PC-9 (cell line): Measurements from ENCODE around the gene CYP2E1. TPM values are rescaled to one million over a fixed set of nuclear protein-coding genes. Genes with fewer than 3 reads are reported as not detected.

ENCODE experiments used
- BruUV-seq: library from RNA; stranded (reverse); fragments of 400-500 nt; replicated peaks from 2 replicates; lab custom pipeline; 2021; lab: Mats Ljungman, UMichigan
- CTCF ChIA-PET: fragments of 300-600 bp; sonication (Branson Sonifier 250); formaldehyde crosslinking; loops from one replicate; lab custom pipeline; 2022; ENCODE audit warnings: antibody characterized with exemption; lab: Charles Lee
- POLR2A ChIA-PET: fragments of 300-600 bp; sonication (Branson Sonifier 250); formaldehyde crosslinking; loops from one replicate; lab custom pipeline; 2022; ENCODE audit warnings: antibody characterized with exemption; ENCODE audit not compliant: unreplicated experiment; lab: Charles Lee
- DNase-seq, 2 experiments: peaks; one replicate each; pipeline versions ENCODE4 v3.0.0 to v3.0.0-alpha.2; 2015 to 2022; ENCODE audit warnings: mixed read lengths in 1 of 2
- H2AFZ ChIP-seq: fragments of 200-600 bp; sonication (generic); 2 replicates; pipeline ENCODE4 v1.8.1; 2017; ENCODE audit warnings: antibody characterized with exemption
- H3F3A ChIP-seq: fragments of 200-600 bp; sonication (generic); 2 replicates; pipeline ENCODE4 v1.8.1; 2017; ENCODE audit warnings: antibody characterized with exemption, mild to moderate bottlenecking, low read depth; ENCODE audit not compliant: insufficient read depth
- H3K27ac ChIP-seq: fragments of 200-600 bp; sonication (generic); 2 replicates; pipeline ENCODE4 v1.6.1; 2016; ENCODE audit warnings: mixed run types
- H3K27me3 ChIP-seq: fragments of 200-600 bp; sonication (generic); 2 replicates; pipeline ENCODE4 v1.6.1; 2016; ENCODE audit warnings: low read depth, mixed run types; ENCODE audit not compliant: insufficient read depth
- H3K36me3 ChIP-seq: fragments of 200-600 bp; sonication (generic); 2 replicates; pipeline ENCODE4 v1.6.1; 2016; ENCODE audit warnings: low read depth, mixed run types
- H3K4me1 ChIP-seq: fragments of 200-600 bp; sonication (generic); replicated peaks from 2 replicates; pipeline ENCODE4 v1.6.1; 2016; ENCODE audit warnings: mixed run types; ENCODE audit not compliant: insufficient read depth
- H3K4me2 ChIP-seq: fragments of 200-600 bp; sonication (generic); 2 replicates; pipeline ENCODE4 v1.6.1; 2017; ENCODE audit warnings: mixed run types
- H3K4me3 ChIP-seq: fragments of 200-600 bp; sonication (generic); 2 replicates; pipeline ENCODE4 v1.6.1; 2016; ENCODE audit warnings: mixed run types
- H3K79me2 ChIP-seq: fragments of 200-600 bp; sonication (generic); 2 replicates; pipeline ENCODE4 v1.6.1; 2017; ENCODE audit warnings: low read depth, mixed run types
- H3K9me2 ChIP-seq: fragments of 200-600 bp; sonication (generic); 2 replicates; pipeline ENCODE4 v1.8.1; 2017; ENCODE audit warnings: mild to moderate bottlenecking; ENCODE audit not compliant: insufficient read depth
- H3K9me3 ChIP-seq: fragments of 200-600 bp; sonication (generic); 2 replicates; pipeline ENCODE4 v1.8.1; 2016; ENCODE audit warnings: low read depth; ENCODE audit not compliant: insufficient read depth
- H4K20me1 ChIP-seq: fragments of 200-600 bp; sonication (generic); 2 replicates; pipeline ENCODE4 v1.8.1; 2017; ENCODE audit not compliant: insufficient read depth
- CTCF ChIP-seq: fragments of 200-600 bp; sonication (generic); conservative IDR thresholded peaks from 2 replicates; pipeline ENCODE4 v1.6.1; 2017; ENCODE audit warnings: mixed run types, antibody characterized with exemption, mild to moderate bottlenecking, moderate library complexity
- EZH2 ChIP-seq: fragments of 200-600 bp; sonication (generic); IDR thresholded peaks from 2 replicates; pipeline ENCODE4 v1.8.0; 2017; ENCODE audit warnings: antibody characterized with exemption, low read depth
- intact Hi-C: fragments of 100-400 bp; cut with micrococcal nuclease; formaldehyde crosslinking; loops from one replicate; pipeline ENCODE4 v1.10.0; 2022; ENCODE audit not compliant: unreplicated experiment
- total RNA-seq: library from RNA; stranded (reverse); gene quantifications from 2 replicates; pipeline ENCODE4 v1.2.3, GENCODE V29; 2021

Gene CYP2E1
- total RNA-seq, 1 experiment from 2014 or later, result 1.6 TPM

- no peak for DNase-seq
- H3K27me3 ChIP-seq, result no peaks in the 10 kb centered on the region
- no peak for TF ChIP-seq CTCF
- no peak overlapping the region for H3K4me3 ChIP-seq
- H3F3A ChIP-seq, result no peaks in the 10 kb centered on the region
- H2AFZ ChIP-seq, result no peak overlapping the region
- no peaks in the 10 kb centered on the region for H3K79me2 ChIP-seq
- no peaks in the 10 kb centered on the region for H3K4me1 ChIP-seq
- no peaks in the 10 kb centered on the region for H4K20me1 ChIP-seq
- BruUV-seq, result no TSS peak
- no peak overlapping the region for H3K27ac ChIP-seq
- no peak overlapping the region for H3K4me2 ChIP-seq
- POLR2A ChIA-PET, result no interaction called here
- intact Hi-C loops, result no loop called here
- CTCF ChIA-PET, result no interaction called here
- no peaks in the 10 kb centered on the region for H3K36me3 ChIP-seq
- no peaks in the 10 kb centered on the region for H3K9me3 ChIP-seq
- no peaks in the 10 kb centered on the region for H3K9me2 ChIP-seq
Observed at GRCh38 chr10:133557381-133557780, 30.2 kb downstream of the CYP2E1 start.

- no peak overlapping the region for H2AFZ ChIP-seq
- ChIA-PET POLR2A (no interaction called here), CTCF (no interaction called here)
- H3K9me2 ChIP-seq, result no peaks in the 10 kb centered on the region
- H3K4me1 ChIP-seq, result no peaks in the 10 kb centered on the region
- BruUV-seq, result no TSS peak
- no peaks in the 10 kb centered on the region for H3K79me2 ChIP-seq
- H3K9me3 ChIP-seq, result no peaks in the 10 kb centered on the region
- no peak overlapping the region for H3K27ac ChIP-seq
- H3K27me3 ChIP-seq, result no peaks in the 10 kb centered on the region
- no peak overlapping the region for H3K4me2 ChIP-seq
- H3K36me3 ChIP-seq, result no peaks in the 10 kb centered on the region
- TF ChIP-seq EZH2 (no peak), CTCF (no peak)
- no peaks in the 10 kb centered on the region for H4K20me1 ChIP-seq
- intact Hi-C loops, result no loop called here
- no peaks in the 10 kb centered on the region for H3F3A ChIP-seq
- DNase-seq, result no peak
- no peak overlapping the region for H3K4me3 ChIP-seq
Observed at GRCh38 chr10:133559216-133559615, 32.1 kb downstream of the CYP2E1 start.

- intact Hi-C loops, result no loop called here
- Histone ChIP-seq H3K4me3 (no peak overlapping the region), H3K27me3 (no peaks in the 10 kb centered on the region), H3K79me2 (no peaks in the 10 kb centered on the region), H4K20me1 (no peaks in the 10 kb centered on the region), H3K9me2 (no peaks in the 10 kb centered on the region), H3F3A (no peaks in the 10 kb centered on the region), H2AFZ (no peak overlapping the region), H3K9me3 (no peaks in the 10 kb centered on the region), H3K4me1 (no peaks in the 10 kb centered on the region), H3K36me3 (no peaks in the 10 kb centered on the region), H3K4me2 (no peak overlapping the region), H3K27ac (no peak overlapping the region)
- CTCF ChIA-PET, result no interaction called here
- no TSS peak for BruUV-seq
- no peak for DNase-seq
- POLR2A ChIA-PET, result no interaction called here
- no peak for TF ChIP-seq EZH2
Observed at GRCh38 chr10:133564816-133565215, 37.7 kb downstream of the CYP2E1 start.

DNA sequence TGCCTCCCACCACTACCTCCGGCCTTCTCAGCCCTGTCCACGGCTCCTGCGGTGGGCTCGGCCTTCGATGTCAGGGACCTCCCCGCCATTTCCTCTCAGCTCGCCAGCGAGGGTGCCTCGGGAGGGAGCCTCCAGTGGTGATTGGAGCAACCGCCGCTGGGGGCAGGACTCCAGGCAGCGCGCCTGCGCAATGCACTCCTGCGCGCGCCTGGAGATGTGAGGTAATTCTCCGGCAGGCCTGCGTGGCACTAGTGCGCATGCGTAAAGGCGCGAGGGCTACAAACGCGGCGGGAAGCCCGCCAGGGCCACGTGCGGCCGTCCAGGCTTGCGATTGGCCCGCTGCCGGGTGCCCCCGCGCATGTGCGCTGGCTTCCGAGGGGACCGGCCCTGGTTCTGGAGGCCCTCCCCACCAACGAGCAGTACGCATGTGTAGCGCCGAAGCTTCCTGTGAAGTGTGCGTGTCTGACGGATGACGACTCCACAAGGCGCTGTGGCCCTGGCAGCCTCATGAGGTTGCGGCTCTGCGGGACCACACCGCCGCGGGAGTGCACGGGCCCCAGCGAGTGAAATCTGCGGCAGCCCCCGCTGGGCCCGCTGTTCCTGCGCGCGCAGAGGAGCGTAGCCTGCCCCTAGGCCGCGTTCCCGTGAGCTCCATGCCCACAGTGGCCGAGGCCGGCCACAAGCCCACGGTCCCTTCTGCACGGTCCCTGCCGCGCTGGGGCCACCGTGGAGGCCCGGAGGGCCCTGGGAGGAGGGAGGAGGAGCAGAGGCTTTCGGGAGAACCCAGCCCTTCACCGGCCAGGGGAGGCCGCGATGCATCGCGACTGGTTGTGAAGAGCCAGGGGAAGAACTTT is 38.5 kb downstream of the CYP2E1 start, which contains the start of gene SYCE1:
Gene SYCE1, minus strand, starts transcription at position 143 of the 854 bp plus-strand sequence. Its CDS starts 54 bp downstream, at position 89.
- no peaks in the 10 kb centered on the region for H3K4me1 ChIP-seq
- no TSS peak for BruUV-seq
- ChIA-PET POLR2A (no interaction called here), CTCF (no interaction called here)
- H3K4me3 ChIP-seq, result no peak within 1 kb of the TSS
- H3K27ac ChIP-seq, result no peak within 1 kb of the TSS
- no peaks in the 10 kb centered on the region for H3K9me3 ChIP-seq
- H3K4me2 ChIP-seq, result no peak within 1 kb of the TSS
- H3K9me2 ChIP-seq, result no peaks in the 10 kb centered on the region
- no peaks in the 10 kb centered on the region for H3K79me2 ChIP-seq
- no peaks in the 10 kb centered on the region for H4K20me1 ChIP-seq
- no peaks in the 10 kb centered on the region for H3K27me3 ChIP-seq
- DNase-seq, result no peak
- H3F3A ChIP-seq, result no peaks in the 10 kb centered on the region
- TF ChIP-seq CTCF (no peak), EZH2 (no peak)
- intact Hi-C loops, result no loop called here
- H2AFZ ChIP-seq, result no peak within 1 kb of the TSS
- H3K36me3 ChIP-seq, result no peaks in the 10 kb centered on the region
